ENCODE results near the gene RNLS. TPM values are rescaled to one million over a fixed set of nuclear protein-coding genes. Genes with fewer than 3 reads are reported as not detected.

RNLS gene
- total and polyA plus RNA-seq, 4 experiments from 2014 or later, result 1.7 to 5.8 (median 2.7) TPM

DNA sequence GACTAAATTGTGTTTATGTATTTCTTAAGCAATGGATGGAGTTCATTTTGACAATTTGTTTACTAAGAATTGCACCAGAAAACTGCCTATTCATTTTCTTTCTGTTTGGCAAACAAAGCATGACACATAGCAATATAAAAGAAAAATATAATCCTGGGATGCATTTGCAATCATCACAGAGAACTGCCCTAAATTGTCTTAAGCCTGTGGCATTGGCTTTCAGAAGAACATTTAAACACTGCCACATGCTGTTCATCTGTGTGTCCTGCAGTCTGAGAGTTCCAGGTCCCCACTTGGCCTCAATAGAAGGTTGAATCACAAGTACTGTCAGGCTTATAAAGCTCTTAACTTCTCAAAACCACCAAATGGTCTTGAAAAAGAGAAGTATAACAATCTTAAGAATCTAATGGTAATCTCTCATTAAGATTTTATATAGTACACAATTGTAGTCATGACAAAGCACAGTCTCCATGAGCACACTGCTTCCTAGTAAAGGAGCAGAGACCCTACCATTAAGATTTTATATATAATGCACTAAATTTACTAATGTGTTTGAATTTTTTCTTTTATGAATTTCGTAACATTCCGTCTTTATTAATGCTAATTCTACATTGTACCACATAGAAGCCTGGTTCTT is 29.9 kb downstream of the RNLS start:
- Histone ChIP-seq H3K9me3 (ENCODE audit: control insufficient read depth in 1 of 2, low read length in 2 of 2) (no peaks in the 10 kb centered on the region), H3K27me3 (ENCODE audit: insufficient read depth, low read length) (no peaks in the 10 kb centered on the region), H3K4me1 (ENCODE audit: insufficient read depth, low read length) (no peaks in the 10 kb centered on the region), H3K27ac (ENCODE audit: low read depth, low read length) (no peak overlapping the region), H3K4me3 (ENCODE audit: low read length in 2 of 2) (no peak overlapping the region), H3K36me3 (ENCODE audit: insufficient read depth, low read length) (no peaks in the 10 kb centered on the region)
- H3K27me3 Mint-ChIP-seq, result no peaks in the 10 kb centered on the region
- intact Hi-C loops (cut with micrococcal nuclease), result loop anchor here (1.0 kb wide), 6 partner anchors 164 to 897 kb away; partner anchors contain the start of gene ATAD1
- peak; percentile 43 to 52 (median 49) for DNase-seq
- H3K27ac Mint-ChIP-seq, result no peak overlapping the region
- ChIA-PET POLR2A (ENCODE audit: partially characterized antibody) (no interaction called here), CTCF (ENCODE audit: partially characterized antibody) (interaction anchor here (0.9 to 5.3 kb wide), 15 partner anchors 15 to 898 kb away, joined by 3 to 51 read pairs (median 4); partner anchors contain the start of genes ATAD1, PAPSS2 and RNLS)
- H3K36me3 Mint-ChIP-seq, result no peaks in the 10 kb centered on the region
- H3K4me3 Mint-ChIP-seq, result no peak overlapping the region
- H3K9me3 Mint-ChIP-seq, result no peaks in the 10 kb centered on the region
- H3K4me1 Mint-ChIP-seq, result no peaks in the 10 kb centered on the region

DNA sequence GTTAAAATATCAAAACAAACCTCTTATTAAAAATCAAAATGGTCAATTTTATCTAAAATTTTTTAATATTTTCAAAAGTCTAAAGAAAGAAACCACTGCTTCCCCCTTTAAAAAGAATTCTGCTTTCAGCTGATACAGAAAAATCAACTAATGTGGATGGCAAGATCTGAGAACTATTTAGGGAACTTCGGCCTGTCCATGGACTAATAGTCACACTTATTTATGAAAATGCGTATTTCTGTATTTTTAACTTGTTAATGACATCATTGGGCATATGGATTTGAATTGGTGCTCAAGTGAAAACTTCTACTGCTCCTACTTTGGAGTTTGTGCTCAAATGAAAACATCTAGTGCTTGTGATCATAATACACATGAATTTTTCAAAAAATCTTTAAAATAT is 31.9 kb downstream of the RNLS start:
- Histone ChIP-seq H3K36me3 (ENCODE audit: insufficient read depth, low read length) (no peaks in the 10 kb centered on the region), H3K4me1 (ENCODE audit: insufficient read depth, low read length) (no peaks in the 10 kb centered on the region), H3K9me3 (ENCODE audit: control insufficient read depth in 1 of 2, low read length in 2 of 2) (no peaks in the 10 kb centered on the region), H3K27ac (ENCODE audit: low read depth, low read length) (no peak overlapping the region), H3K4me3 (ENCODE audit: low read length in 2 of 2) (no peak overlapping the region), H3K27me3 (ENCODE audit: insufficient read depth, low read length) (no peaks in the 10 kb centered on the region)
- H3K27ac Mint-ChIP-seq, result no peak overlapping the region
- no peaks in the 10 kb centered on the region for H3K9me3 Mint-ChIP-seq
- no peaks in the 10 kb centered on the region for H3K4me1 Mint-ChIP-seq
- intact Hi-C loops (cut with micrococcal nuclease), result no loop called here
- no peak overlapping the region for H3K4me3 Mint-ChIP-seq
- H3K36me3 Mint-ChIP-seq, result no peaks in the 10 kb centered on the region
- ChIA-PET CTCF (ENCODE audit: partially characterized antibody) (interaction anchor here (0.9 to 5.3 kb wide), 7 partner anchors 9 to 732 kb away, joined by 3 to 51 read pairs (median 13); partner anchors contain the start of gene ATAD1), POLR2A (ENCODE audit: partially characterized antibody) (no interaction called here)
- no peaks in the 10 kb centered on the region for H3K27me3 Mint-ChIP-seq
- no peak for DNase-seq

DNA sequence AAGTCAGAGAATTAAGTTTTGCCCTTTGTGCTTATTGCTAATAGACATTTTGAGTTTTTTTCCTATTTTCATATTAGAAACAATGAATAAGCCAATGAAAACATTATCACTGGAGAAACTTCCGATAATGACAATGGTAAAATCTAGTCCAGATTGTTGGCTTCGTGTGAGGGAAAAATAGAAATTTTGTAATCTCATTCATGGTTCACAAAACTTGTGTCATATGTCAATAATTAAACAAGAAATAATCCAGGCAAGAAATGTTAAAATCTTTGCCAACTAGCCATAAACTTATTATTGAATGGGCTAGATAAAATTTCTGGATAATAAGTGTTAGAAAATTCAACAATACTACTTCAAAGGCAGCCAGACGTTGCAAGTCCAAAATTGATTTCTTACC is 36.6 kb downstream of the RNLS start:
- Mint-ChIP-seq H3K27me3 (no peaks in the 10 kb centered on the region), H3K4me3 (no peak overlapping the region), H3K27ac (no peak overlapping the region), H3K36me3 (no peaks in the 10 kb centered on the region), H3K4me1 (no peaks in the 10 kb centered on the region), H3K9me3 (no peaks in the 10 kb centered on the region)
- no peak overlapping the region for H3K27ac ChIP-seq (ENCODE audit: low read depth, low read length)
- intact Hi-C loops (cut with micrococcal nuclease), result no loop called here
- H3K27me3 ChIP-seq (ENCODE audit: insufficient read depth, low read length), result no peaks in the 10 kb centered on the region
- DNase-seq, result no peak
- no peaks in the 10 kb centered on the region for H3K4me1 ChIP-seq (ENCODE audit: insufficient read depth, low read length)
- POLR2A ChIA-PET (ENCODE audit: partially characterized antibody), result no interaction called here
- H3K4me3 ChIP-seq (ENCODE audit: low read length in 2 of 2), result no peak overlapping the region
- no peaks in the 10 kb centered on the region for H3K36me3 ChIP-seq (ENCODE audit: insufficient read depth, low read length)
- H3K9me3 ChIP-seq (ENCODE audit: control insufficient read depth in 1 of 2, low read length in 2 of 2), result no peaks in the 10 kb centered on the region
- CTCF ChIA-PET (ENCODE audit: partially characterized antibody), result no interaction called here

DNA sequence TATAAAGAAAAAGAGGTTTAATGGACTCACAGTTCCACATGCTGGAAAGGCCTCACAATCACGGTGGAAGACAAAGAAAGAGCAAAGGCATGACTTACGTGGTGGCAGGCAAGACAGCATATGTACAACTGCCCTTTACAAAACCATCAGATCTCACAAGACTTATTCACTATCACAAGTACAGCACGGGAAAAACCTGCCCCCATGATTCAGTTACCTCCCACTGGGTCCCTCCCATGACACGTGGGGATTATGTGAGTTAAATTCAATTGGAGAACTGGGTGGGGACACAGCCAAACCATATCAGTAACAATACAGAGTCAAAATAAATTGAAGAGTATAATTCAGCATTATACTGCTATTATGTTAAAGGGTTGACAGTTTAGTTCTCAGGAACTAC is 37.8 kb downstream of the RNLS start:
- H3K4me3 Mint-ChIP-seq, result no peak overlapping the region
- no peaks in the 10 kb centered on the region for H3K36me3 Mint-ChIP-seq
- no peak for DNase-seq
- Histone ChIP-seq H3K27me3 (ENCODE audit: insufficient read depth, low read length) (no peaks in the 10 kb centered on the region), H3K36me3 (ENCODE audit: insufficient read depth, low read length) (no peaks in the 10 kb centered on the region), H3K4me3 (ENCODE audit: low read length in 2 of 2) (no peak overlapping the region), H3K27ac (ENCODE audit: low read depth, low read length) (no peak overlapping the region), H3K9me3 (ENCODE audit: control insufficient read depth in 1 of 2, low read length in 2 of 2) (no peaks in the 10 kb centered on the region), H3K4me1 (ENCODE audit: insufficient read depth, low read length) (no peaks in the 10 kb centered on the region)
- H3K27ac Mint-ChIP-seq, result no peak overlapping the region
- intact Hi-C loops (cut with micrococcal nuclease), result no loop called here
- H3K27me3 Mint-ChIP-seq, result no peaks in the 10 kb centered on the region
- H3K9me3 Mint-ChIP-seq, result no peaks in the 10 kb centered on the region
- CTCF ChIA-PET (ENCODE audit: partially characterized antibody), result no interaction called here
- no peaks in the 10 kb centered on the region for H3K4me1 Mint-ChIP-seq
- POLR2A ChIA-PET (ENCODE audit: partially characterized antibody), result no interaction called here

DNA sequence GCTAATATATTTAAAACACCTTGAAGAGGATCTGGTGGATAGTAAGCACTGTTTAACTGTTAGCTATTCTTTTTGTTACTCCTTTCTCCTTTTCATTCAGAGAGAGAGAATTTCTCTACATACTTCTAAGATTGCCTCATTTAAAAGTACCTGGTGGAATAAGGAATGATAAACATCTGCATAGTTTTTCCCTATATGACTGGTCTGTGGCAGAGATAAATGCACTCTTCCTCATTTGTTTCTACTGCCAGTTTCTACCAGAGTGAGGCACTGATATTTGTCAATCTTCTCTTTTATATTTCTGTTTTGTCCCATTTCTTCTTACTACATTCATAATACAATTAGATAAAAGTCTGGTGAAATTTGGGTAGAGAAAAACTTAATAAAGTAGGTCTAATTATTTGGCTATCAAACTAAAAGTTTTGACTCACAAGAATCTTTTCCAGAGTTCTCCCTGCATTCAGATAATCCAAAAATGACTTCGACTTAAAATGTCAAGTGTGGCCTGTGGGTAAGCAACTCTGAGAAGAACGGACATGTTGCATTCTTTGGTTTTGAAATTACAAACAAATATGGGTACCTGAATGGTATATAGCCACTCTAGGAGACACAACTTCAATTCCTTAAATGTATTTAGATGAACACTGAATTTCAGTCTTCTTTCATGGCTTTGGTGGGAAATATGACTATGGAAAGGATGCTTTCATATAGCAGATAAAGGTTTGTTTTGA is 38.8 kb downstream of the RNLS start:
- no peaks in the 10 kb centered on the region for H3K27me3 Mint-ChIP-seq
- Histone ChIP-seq H3K9me3 (ENCODE audit: control insufficient read depth in 1 of 2, low read length in 2 of 2) (no peaks in the 10 kb centered on the region), H3K36me3 (ENCODE audit: insufficient read depth, low read length) (no peaks in the 10 kb centered on the region), H3K27me3 (ENCODE audit: insufficient read depth, low read length) (no peaks in the 10 kb centered on the region), H3K4me1 (ENCODE audit: insufficient read depth, low read length) (no peaks in the 10 kb centered on the region), H3K4me3 (ENCODE audit: low read length in 2 of 2) (no peak overlapping the region), H3K27ac (ENCODE audit: low read depth, low read length) (no peak overlapping the region)
- no peak for DNase-seq
- no peaks in the 10 kb centered on the region for H3K9me3 Mint-ChIP-seq
- POLR2A ChIA-PET (ENCODE audit: partially characterized antibody), result no interaction called here
- H3K27ac Mint-ChIP-seq, result no peak overlapping the region
- no peak overlapping the region for H3K4me3 Mint-ChIP-seq
- CTCF ChIA-PET (ENCODE audit: partially characterized antibody), result no interaction called here
- H3K4me1 Mint-ChIP-seq, result no peaks in the 10 kb centered on the region
- intact Hi-C loops (cut with micrococcal nuclease), result no loop called here
- no peaks in the 10 kb centered on the region for H3K36me3 Mint-ChIP-seq

DNA sequence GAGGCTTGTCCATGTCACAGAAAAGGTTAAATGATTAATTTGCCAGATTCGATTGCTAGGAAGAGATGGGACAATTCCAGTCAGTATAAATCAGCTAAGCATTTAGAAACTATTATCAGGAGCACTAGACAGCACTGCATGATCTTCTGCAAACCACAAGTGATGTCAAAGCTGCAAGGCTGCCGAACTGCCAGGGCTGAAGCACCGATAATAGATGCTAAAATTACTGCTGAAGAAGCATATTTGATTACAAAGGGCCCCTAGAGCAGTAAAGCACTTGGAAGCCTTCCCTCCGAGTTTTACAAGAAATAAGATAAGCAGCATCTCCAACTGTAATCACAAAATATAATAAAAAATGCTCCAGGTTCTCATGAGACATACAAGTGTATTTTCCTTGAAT is 40.6 kb downstream of the RNLS start:
- Histone ChIP-seq H3K4me1 (ENCODE audit: insufficient read depth, low read length) (no peaks in the 10 kb centered on the region), H3K27me3 (ENCODE audit: insufficient read depth, low read length) (no peaks in the 10 kb centered on the region), H3K36me3 (ENCODE audit: insufficient read depth, low read length) (no peaks in the 10 kb centered on the region), H3K27ac (ENCODE audit: low read depth, low read length) (no peak overlapping the region), H3K4me3 (ENCODE audit: low read length in 2 of 2) (no peak overlapping the region), H3K9me3 (ENCODE audit: control insufficient read depth in 1 of 2, low read length in 2 of 2) (no peaks in the 10 kb centered on the region)
- intact Hi-C loops (cut with micrococcal nuclease), result no loop called here
- Mint-ChIP-seq H3K27me3 (peaks cover 0 to under 1% of the 10 kb centered on the region in 2 donors), H3K9me3 (no peaks in the 10 kb centered on the region), H3K4me3 (no peak overlapping the region), H3K36me3 (no peaks in the 10 kb centered on the region), H3K27ac (no peak overlapping the region), H3K4me1 (no peaks in the 10 kb centered on the region)
- DNase-seq, result no peak
- ChIA-PET POLR2A (ENCODE audit: partially characterized antibody) (interaction anchor here (1.0 kb wide), 1 partner anchor 41 kb away, joined by 3 read pairs; the partner anchor contains the start of gene RNLS), CTCF (ENCODE audit: partially characterized antibody) (no interaction called here)

DNA sequence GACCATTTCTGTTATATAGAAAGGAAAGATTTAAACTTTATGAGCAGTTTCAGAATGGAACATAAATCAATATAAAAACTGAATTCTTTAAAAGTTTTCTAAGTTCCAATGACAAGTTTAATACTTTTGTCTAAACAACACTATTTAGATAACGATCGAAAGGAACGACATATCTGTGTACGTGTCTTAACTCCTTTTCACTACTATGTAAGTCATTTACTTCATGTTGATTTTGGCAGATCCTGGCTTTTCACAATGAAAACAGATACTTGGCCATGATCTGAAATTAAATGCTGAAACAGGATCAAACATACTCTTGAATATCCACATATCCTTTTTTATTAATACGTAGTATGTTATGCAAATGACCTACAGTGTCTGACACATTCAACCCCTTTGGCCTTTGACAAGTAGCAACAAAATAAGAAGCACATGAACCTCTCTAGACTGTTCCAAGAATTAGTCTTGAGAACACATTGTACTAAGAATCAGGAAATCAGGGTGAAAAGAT is 41.9 kb downstream of the RNLS start:
- Mint-ChIP-seq H3K27me3 (peaks cover 0 to 1% of the 10 kb centered on the region in 2 donors), H3K4me1 (no peaks in the 10 kb centered on the region), H3K9me3 (no peaks in the 10 kb centered on the region), H3K4me3 (no peak overlapping the region), H3K27ac (no peak overlapping the region), H3K36me3 (no peaks in the 10 kb centered on the region)
- Histone ChIP-seq H3K4me3 (ENCODE audit: low read length in 2 of 2) (no peak overlapping the region), H3K36me3 (ENCODE audit: insufficient read depth, low read length) (no peaks in the 10 kb centered on the region), H3K4me1 (ENCODE audit: insufficient read depth, low read length) (no peaks in the 10 kb centered on the region), H3K27ac (ENCODE audit: low read depth, low read length) (no peak overlapping the region), H3K9me3 (ENCODE audit: control insufficient read depth in 1 of 2, low read length in 2 of 2) (no peaks in the 10 kb centered on the region), H3K27me3 (ENCODE audit: insufficient read depth, low read length) (no peaks in the 10 kb centered on the region)
- ChIA-PET CTCF (ENCODE audit: partially characterized antibody) (no interaction called here), POLR2A (ENCODE audit: partially characterized antibody) (no interaction called here)
- intact Hi-C loops (cut with micrococcal nuclease), result no loop called here
- no peak for DNase-seq

Data from CD4-positive, alpha-beta memory T cell (primary cell).